Cardiac septum (tissue), 1 donor: ENCODE measurements around the gene NACC2. TPM values are rescaled to one million over a fixed set of nuclear protein-coding genes. Genes with fewer than 3 reads are reported as not detected.
A peak's percentile ranks its signal among the peaks of the same experiment; 100 is the strongest.

Experiments
- DNase-seq: peaks from one replicate; pipeline ENCODE4 v3.0.0-alpha.2; 2020; ENCODE audit warnings: low spot score
- intact Hi-C: fragments of 100-400 bp; cut with DNase I; formaldehyde crosslinking; loops from one replicate; pipeline ENCODE4 v1.14.0; 2022
- total RNA-seq: library from RNA; stranded (reverse); fragmentation: NEBNext Ultra II Directional; extraction: Animal tissue kit (Norgen Biotek cat#: 25700); gene quantifications from one replicate; pipeline ENCODE4 v1.2.1, GENCODE V29; 2021
- donor health status: DM: no; HTN: no; CAD: no.

NACC2 gene
- total RNA-seq, 1 donor from 2014 or later = 57.8 TPM

DNA sequence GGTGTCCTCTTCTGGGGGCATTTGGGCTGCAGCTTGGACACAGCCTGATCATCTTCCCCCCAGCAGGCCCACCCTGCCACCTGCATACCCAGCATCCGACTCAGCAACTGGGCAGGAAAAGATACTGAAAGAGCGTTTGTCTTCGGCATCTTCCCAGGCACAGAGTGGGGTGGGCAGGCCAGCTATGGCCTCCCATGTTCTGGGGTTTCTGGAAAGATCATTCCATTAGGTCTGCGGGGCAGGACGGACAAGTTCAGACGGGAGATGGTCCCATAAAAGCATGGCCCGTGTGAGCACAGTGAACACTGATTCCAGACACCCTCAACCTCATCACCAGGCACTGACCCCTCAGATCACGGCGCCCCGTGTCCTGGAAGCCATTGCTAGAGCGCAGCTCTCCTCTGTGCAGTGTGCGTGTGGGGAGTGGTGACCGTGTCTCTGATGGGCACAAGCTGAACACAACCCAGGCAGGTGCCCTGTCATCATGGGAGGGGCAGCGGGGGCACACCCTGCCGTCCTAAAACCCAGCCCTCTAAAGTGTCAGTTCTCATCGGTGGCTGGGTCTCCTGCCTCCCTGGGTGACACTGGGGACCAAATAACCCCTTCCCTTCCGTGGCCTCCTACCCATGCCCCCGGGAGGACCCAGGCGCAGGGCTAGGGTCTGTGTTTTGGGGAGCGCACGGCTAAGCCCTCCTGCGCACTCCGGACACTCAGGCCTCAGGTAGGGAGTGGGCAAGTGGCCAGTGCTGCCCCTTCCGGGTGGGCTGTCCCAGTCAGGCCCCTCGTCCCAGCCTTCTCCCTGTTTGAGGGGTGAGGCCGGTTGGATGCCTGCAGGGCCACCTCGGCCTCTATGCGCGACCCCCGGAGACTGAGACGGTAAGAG, 36.8 kb upstream of the NACC2 start:
- intact Hi-C loops = no loop called here
- DNase-seq = no peak

- intact Hi-C loops = no loop called here
- no peak for DNase-seq
Observed at GRCh38 chr9:136129176-136129575, 34.1 kb upstream of the NACC2 start.

DNA sequence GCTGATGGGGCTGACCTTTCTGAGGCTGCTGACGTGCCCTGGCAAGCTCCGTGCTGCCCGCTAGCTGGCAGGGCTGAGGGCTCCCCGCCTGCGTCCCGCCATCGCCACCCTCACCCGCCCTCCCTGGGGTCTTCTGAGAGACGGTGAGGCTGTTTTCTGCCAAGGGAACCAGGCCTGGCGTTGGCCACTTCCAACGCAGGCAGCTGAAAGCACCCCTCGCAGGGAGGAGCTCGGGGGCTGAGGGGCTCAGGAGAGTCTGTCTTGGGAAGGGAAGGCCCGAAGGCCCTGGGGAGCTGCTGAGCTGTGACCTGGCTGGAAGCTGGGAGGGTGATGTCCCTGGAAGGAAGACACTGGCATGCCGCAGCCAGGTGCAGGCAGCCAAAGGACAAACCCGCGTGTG, 33.3 kb upstream of the NACC2 start:
- intact Hi-C loops = no loop called here
- no peak for DNase-seq

DNA sequence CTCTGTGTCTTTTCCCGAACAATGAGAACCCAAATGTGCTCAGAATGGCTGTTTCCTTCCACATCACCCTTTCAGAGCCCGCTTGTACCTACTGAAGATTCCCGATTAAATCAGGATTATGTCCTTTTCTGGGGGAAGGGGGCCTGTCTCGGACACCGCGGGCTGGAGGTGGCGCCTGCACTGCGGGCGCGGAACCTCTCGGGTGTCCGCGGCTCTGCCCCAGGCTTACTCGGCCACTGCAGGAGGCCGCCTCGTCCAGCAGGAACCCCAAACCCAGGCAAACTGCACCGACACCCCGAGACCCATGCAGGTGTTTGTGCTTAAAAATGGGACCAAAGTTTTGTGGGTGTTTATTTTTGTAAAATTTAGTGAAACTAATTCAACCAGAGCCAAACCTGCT, 32.2 kb upstream of the NACC2 start:
- no peak for DNase-seq
- intact Hi-C loops = no loop called here

DNA sequence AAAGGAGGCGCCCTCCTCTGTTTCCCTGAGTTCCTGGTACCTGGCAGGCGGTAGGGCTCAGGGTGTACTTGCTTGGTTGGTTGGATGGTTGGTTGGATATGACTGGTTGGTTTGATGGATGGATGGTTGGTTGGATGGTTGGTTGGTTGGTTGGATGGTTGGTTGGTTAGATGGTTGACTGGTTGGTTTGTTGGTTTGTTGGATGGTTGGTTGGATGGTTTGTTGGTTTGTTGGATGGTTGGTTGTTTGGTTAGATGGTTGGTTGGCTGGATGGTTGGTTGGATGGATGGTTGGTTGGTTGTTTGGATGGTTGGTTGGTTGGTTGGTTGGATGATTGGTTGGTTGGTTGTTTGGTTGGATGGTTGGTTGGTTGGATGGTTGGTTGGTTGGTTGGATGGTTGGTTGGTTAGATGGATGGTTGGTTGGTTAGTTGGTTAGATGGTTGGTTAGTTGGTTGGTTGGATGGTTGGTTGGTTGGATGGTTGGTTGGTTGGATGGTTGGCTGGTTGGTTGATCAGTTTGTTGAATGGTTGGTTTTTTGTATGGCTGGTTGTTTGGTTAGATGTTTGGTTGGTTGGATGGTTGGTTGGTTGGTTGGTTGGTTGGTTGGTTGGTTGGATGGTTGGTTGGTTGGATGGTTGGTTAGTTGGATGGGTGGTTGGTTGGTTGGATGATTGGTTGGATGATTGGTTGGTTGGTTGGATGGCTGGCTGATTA, 30.0 kb upstream of the NACC2 start:
- no peak for DNase-seq
- intact Hi-C loops = loop anchor here (5.0 kb wide), 2 partner anchors 423 to 523 kb away; partner anchors contain the start of gene KCNT1

- peak; percentile 92 for DNase-seq
- intact Hi-C loops = loop anchor here (1.0 to 5.0 kb wide), 4 partner anchors 155 to 520 kb away; partner anchors contain the start of gene KCNT1
Observed at GRCh38 chr9:136122425-136123383, 27.6 kb upstream of the NACC2 start.

DNA sequence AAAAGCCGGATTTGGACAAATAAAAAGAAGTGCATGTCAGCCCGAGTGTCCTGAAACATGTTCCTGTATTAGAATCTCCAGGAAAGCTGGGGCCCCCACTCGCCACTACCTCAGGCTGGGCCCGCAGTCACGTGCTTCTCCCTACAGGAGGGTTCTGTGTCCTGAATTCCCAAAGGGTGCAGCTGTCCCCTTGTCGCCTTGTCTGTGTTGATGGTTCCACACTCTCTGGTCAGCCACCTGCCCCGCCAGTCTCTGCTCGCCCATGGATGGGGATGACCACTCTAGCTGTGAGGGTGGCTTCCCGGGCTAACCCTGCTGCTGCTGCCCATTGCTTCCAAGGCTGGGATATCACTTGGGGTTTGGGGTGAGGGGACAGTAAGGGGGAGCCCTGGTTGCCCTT, 26.7 kb upstream of the NACC2 start:
- DNase-seq = no peak
- intact Hi-C loops = loop anchor here (2.0 to 5.0 kb wide), 3 partner anchors 257 to 520 kb away; partner anchors contain the start of gene KCNT1

- intact Hi-C loops = loop anchor here (1.0 to 5.0 kb wide), 3 partner anchors 158 to 518 kb away; partner anchors contain the start of gene KCNT1
- DNase-seq = no peak
Observed at GRCh38 chr9:136120438-136120844, 25.4 kb upstream of the NACC2 start.

DNA sequence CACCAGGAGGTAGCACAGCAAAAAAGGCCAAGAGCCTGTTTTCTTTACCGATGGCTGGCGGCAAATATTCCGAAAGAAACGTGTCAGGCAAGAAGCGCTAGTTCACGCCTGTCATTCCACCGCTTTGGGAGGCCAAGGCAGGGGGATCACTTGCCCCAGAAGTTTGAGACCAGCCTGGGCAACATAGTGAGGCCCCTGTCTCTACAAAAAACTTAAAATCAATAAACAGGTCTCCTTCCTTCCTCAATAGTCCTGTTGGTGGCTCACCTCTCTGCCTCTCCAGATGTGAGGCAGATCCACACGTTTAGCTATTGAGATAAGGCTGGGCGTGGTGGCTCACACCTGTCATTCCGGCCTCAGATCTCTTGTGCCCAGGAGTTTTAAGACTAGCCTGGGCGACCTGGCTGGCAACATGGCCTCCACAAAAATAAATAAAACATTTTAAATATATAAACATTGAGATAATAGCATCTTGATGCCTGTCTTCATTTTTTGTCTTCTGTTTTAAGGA, 24.8 kb upstream of the NACC2 start:
- intact Hi-C loops = loop anchor here (1.0 to 5.0 kb wide), 4 partner anchors 158 to 518 kb away; partner anchors contain the start of genes CAMSAP1 and KCNT1
- no peak for DNase-seq

DNA sequence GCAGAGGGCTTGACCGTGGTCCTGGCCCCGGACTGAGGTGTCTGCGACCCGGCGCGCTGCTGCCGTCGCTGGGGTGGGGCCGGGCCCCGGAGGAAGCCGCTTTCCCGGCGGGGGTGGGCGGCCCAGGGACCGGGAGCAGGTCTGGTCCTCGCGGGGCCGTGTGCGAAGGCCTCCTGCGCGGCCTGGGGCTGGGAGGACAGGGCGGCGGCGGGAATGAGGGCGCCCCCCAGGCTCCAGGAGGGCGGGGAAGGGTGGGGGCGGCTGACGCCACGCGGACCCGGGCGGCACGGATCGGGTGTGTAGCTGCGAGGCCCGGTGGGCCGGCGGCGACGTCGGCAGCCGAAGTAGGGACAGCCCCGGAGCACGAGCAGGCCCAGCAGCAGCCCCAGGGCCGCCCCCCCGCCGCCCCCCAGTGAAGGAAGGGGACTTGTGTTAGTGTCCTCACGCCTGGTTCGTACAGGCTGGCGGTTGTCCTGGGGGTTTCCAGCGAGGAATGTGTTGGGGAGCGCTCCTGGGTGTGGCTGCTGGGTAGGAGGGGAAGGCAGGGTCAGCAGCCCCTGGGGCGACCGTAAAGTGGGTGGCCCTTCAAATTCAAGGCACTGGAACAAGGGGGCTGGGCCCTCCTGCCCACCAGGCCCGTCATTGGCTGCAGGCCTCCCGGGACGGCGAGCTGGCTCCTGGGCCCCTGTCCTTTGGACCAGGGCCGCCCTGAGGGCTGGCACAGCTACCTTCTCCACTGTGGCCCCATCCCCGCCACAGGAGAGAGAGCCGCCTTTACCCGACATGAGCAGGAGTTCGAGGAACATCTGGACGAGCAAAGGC, 24.2 kb upstream of the NACC2 start:
- intact Hi-C loops = loop anchor here (5.0 kb wide), 1 partner anchor 212 kb away; the partner anchor contains the start of gene CAMSAP1
- DNase-seq = no peak

DNA sequence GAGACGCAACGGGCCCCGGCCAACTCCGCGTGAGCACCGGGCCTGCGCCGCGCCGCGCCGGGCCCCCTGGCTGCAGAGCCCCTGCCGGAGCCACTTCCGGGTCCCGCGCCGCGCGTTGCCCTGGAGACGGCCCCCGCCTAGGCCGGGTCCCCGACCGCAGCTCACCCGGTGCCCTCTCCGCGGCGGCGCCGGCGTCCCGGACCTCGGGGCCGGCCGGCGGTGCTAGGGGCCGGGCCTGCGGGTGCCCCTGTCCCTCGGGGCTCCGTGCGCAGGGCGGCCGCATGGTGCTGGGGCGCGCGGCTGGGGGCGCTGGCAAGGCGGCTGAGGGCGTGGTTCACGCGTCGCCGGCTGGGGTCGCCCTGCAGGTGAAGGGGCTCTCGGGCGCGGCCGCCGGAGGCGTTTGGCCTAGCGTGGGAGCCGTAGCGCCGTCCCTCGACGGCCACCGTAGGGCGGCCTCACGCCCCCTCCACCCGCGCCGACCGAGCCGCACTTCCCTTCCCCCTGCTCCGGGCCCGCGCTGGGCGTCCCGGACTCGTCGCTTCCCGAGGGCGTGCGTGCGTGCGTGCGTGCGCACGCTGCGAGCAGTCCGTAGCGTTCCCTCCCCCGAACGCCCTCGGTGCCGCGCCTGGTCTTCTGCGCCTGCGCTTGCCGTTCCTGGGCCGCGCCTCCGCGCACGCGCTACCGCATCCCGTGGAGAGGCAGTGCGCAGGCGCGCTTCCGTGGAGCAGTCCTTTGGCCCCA, 23.4 kb upstream of the NACC2 start, which contains the start of gene TMEM250:
TMEM250 (minus strand) TSS at position 556 of the 741 bp plus-strand sequence. CDS start 1,975 bp downstream, outside the sequence.
- DNase-seq = peak; percentile 98
- intact Hi-C loops = loop anchor here (1.0 to 5.0 kb wide), 2 partner anchors 23 to 211 kb away; partner anchors contain the start of genes CAMSAP1 and NACC2

GRCh38 chr9:136117916-136118319, 22.8 kb upstream of the NACC2 start:
- intact Hi-C loops = loop anchor here (1.0 to 5.0 kb wide), 2 partner anchors 23 to 211 kb away; partner anchors contain the start of genes CAMSAP1 and NACC2
- DNase-seq = no peak

DNA sequence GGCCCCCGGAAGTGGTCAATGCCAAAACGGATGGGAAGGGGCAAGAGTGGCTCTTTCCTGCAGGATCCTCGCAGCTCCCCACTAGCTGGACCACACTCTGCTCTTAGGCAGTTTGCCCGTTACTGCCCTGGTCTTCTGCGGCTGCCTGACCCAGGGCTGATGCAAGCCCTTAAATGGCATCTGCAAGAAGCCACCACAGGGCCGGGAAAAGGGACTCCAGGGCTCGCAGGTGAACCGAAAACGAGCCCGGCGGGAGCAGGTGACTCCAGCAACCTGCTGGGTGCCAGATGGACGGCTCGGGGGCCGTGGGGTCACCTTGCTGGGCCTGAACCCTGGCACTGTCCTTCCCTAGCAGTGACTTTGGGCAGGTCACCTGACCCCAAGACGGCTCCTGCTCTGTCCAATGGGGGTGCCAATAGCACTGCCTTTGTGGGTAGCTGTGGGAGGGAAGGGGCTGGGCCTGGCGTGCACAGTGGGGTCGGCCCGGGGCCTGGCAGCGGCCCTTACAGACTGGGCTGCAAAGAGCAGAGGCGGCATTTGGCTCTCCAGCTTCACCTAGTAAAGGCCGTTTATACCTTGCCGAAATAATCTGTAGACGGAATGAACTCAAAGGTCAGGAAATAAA, 22.3 kb upstream of the NACC2 start:
- intact Hi-C loops = loop anchor here (5.0 kb wide), 1 partner anchor 210 kb away; the partner anchor contains the start of gene CAMSAP1
- DNase-seq = no peak

DNA sequence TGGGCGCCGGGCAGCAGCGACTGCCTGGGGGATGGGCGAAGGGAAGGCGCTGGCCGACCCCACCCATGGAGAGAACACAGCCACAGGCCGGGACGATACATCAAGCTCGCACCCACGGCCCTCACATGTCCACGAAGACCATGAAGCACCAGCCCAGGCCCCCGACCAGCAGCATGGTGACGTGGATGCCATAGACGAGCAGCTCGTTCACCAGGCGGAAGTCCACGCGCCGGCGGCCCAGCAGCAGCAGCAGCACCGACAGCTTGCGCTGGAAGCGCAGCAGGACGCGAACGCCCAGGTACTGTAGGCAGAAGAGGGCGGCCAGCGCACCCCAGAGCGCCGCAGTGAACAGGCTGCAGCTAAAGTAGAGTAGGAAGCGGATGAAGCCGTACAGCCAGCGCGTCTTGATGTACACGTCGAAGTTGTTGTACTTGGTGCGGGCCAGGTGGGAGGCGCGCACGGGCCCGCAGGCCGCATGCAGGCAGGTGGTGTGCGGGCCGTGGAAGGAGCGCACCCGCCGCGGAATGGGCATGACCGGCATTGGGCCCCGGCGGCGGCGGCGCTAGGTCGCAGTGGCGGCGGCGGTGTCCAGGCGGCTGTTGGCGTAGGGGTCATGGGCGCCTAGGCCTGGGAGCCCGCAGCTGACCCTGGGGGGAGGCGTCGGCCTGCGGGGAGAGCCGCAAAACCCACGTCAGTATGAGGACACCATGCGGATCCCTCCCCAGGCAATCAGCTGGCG, 21.4 kb upstream of the NACC2 start:
- intact Hi-C loops = loop anchor here (5.0 kb wide), 1 partner anchor 209 kb away; the partner anchor contains the start of gene CAMSAP1
- no peak for DNase-seq

DNA sequence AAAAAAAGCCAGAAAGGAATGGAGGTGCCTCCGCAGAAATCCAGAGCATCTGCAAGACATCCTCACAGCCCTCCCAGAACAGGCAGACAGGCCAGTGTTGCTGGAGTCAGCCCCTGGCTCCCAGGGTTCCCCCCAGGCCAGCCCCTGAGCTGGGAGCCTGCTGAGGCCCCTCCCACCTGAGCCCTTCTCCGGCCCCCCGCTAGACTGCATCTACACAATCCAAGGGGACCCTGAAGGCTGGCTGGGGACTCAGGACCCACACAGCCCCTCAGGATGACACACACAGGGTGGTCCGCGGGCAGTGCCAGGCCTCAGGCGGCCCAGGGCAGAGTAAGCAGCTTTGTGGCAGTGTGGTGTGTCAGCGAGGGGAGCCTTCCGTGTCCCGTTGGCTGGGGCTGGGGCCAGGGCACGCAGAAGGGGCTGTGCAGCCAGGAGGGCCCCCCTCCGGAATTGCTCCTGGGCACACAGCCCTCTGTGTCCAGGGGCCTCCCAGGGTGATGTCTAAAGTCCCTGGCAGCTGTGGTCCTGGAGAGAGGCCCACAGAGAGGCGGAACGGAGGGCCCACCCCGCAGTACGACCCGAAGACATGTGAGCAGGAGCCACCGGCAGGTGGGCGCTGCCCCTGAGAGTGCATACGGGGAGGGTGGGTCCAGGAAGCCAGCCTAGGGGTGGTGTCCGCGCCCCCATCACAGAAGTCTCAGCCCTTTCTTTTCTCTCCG, 20.7 kb upstream of the NACC2 start:
- DNase-seq = no peak
- intact Hi-C loops = loop anchor here (5.0 kb wide), 1 partner anchor 208 kb away; the partner anchor contains the start of gene CAMSAP1
